Astrocyte of the cerebellum (primary cell): ENCODE results near the gene MAP2K7.

Experiments
- DNase-seq: peaks from one replicate; pipeline ENCODE4 v3.0.0-alpha.2; 2011; ENCODE audit warnings: low read depth
- H3K4me3 ChIP-seq: 2 replicates; pipeline ENCODE4 v1.5.1; 2011; ENCODE audit warnings: mild to moderate bottlenecking, low read depth, low read length, moderate library complexity
- CTCF ChIP-seq: IDR thresholded peaks from 2 replicates; pipeline ENCODE4 v1.5.1; 2012; ENCODE audit warnings: low read length, low read depth, moderate library complexity, mild to moderate bottlenecking; ENCODE audit errors: missing control alignments
- in situ Hi-C: cut with HindIII; loops from 2 replicates; pipeline ENCODE4 v1.10.0; 2017; ENCODE audit warnings: low sequenced_read_pairs

Gene MAP2K7

GRCh38 chr19:7863157-7863970 is 40.3 kb upstream of the MAP2K7 start:
- in situ Hi-C loops = no loop called here
- no peak for TF ChIP-seq CTCF
- no peak for DNase-seq
- no peak overlapping the region for H3K4me3 ChIP-seq

- no peak overlapping the region for H3K4me3 ChIP-seq
- in situ Hi-C loops = no loop called here
- TF ChIP-seq CTCF = no peak
- DNase-seq = no peak
These were observed 39.5 kb upstream of the MAP2K7 start for GRCh38 chr19:7863971-7864689.

- TF ChIP-seq CTCF = no peak
- H3K4me3 ChIP-seq = no peak overlapping the region
- in situ Hi-C loops = no loop called here
- no peak for DNase-seq
These were observed 39.0 kb upstream of the MAP2K7 start for GRCh38 chr19:7864690-7865074.

- no peak overlapping the region for H3K4me3 ChIP-seq
- in situ Hi-C loops = no loop called here
- no peak for DNase-seq
- no peak for TF ChIP-seq CTCF
These were observed 38.3 kb upstream of the MAP2K7 start for GRCh38 chr19:7865262-7865911.

GRCh38 chr19:7866399-7867091 is 37.1 kb upstream of the MAP2K7 start:
- no peak for DNase-seq
- in situ Hi-C loops = no loop called here
- no peak overlapping the region for H3K4me3 ChIP-seq
- no peak for TF ChIP-seq CTCF

GRCh38 chr19:7867092-7867844 is 36.4 kb upstream of the MAP2K7 start:
- in situ Hi-C loops = no loop called here
- TF ChIP-seq CTCF = no peak
- H3K4me3 ChIP-seq = no peak overlapping the region
- no peak for DNase-seq
